SU-DHL-6 (cell line): ENCODE data around the gene OR2M5.

ENCODE experiments used
- H2AFZ ChIP-seq: fragments of 200-600 bp; sonication (generic); 2 replicates; pipeline ENCODE4 v1.6.1; 2014; ENCODE audit warnings: low read depth, mild to moderate bottlenecking, moderate library complexity, mixed read lengths, antibody characterized with exemption, low read length; ENCODE audit not compliant: severe bottlenecking
- H3F3A ChIP-seq: fragments of 200-600 bp; shearing (Covaris generic); 2 replicates; pipeline ENCODE4 v1.6.0; 2016; ENCODE audit warnings: antibody characterized with exemption, mild to moderate bottlenecking; ENCODE audit not compliant: insufficient read depth
- H3K27ac ChIP-seq: fragments of 200-600 bp; sonication (generic); 2 replicates; pipeline ENCODE4 v1.5.1; 2016; ENCODE audit warnings: low read depth, mild to moderate bottlenecking, low read length, moderate library complexity, mixed read lengths
- H3K27me3 ChIP-seq: fragments of 200-600 bp; sonication (generic), shearing (Covaris generic); 2 replicates; pipeline ENCODE4 v1.6.0; 2014; ENCODE audit warnings: mild to moderate bottlenecking, low read length
- H3K36me3 ChIP-seq: fragments of 200-600 bp; sonication (generic); 2 replicates; pipeline ENCODE4 v1.6.1; 2014; ENCODE audit warnings: mild to moderate bottlenecking, low read length, mixed read lengths
- H3K4me2 ChIP-seq: fragments of 300-600, 200-600 bp; shearing (Covaris generic), sonication (generic); 2 replicates; pipeline ENCODE4 v1.6.0; 2014; ENCODE audit warnings: low read length, low read depth, mild to moderate bottlenecking; ENCODE audit not compliant: poor library complexity, severe bottlenecking
- H3K4me3 ChIP-seq: fragments of 200-600 bp; sonication (generic); 2 replicates; pipeline ENCODE4 v1.5.1; 2014; ENCODE audit warnings: antibody characterized with exemption, low read length, mild to moderate bottlenecking, mixed read lengths; ENCODE audit not compliant: insufficient read depth, poor library complexity, severe bottlenecking
- H3K79me2 ChIP-seq: fragments of 200-600 bp; sonication (generic); 2 replicates; pipeline ENCODE4 v1.6.1; 2014; ENCODE audit warnings: mild to moderate bottlenecking, low read length, moderate library complexity; ENCODE audit not compliant: insufficient read depth
- H3K9ac ChIP-seq: fragments of 200-600 bp; sonication (generic); 2 replicates; pipeline ENCODE4 v1.7.0; 2014; ENCODE audit warnings: mild to moderate bottlenecking, low read length
- H3K9me2 ChIP-seq: fragments of 200-600 bp; sonication (generic); replicated peaks from 2 replicates; pipeline ENCODE4 v1.6.1; 2014; ENCODE audit warnings: low read length; ENCODE audit not compliant: insufficient read depth
- H3K9me3 ChIP-seq: fragments of 200-600 bp; sonication (generic); 2 replicates; pipeline ENCODE4 v1.6.1; 2014; ENCODE audit warnings: low read length, mixed read lengths; ENCODE audit not compliant: insufficient read depth
- H4K20me1 ChIP-seq: fragments of 200-600 bp; sonication (generic); 2 replicates; pipeline ENCODE4 v1.6.1; 2014; ENCODE audit warnings: low read depth, mild to moderate bottlenecking, antibody characterized with exemption, low read length, moderate library complexity, mixed read lengths
- EZH2phosphoT487 ChIP-seq: fragments of 200-600 bp; sonication (generic), shearing (Covaris generic); conservative IDR thresholded peaks from 2 replicates; pipeline ENCODE4 v1.6.1; 2018; ENCODE audit warnings: mild to moderate bottlenecking, antibody characterized with exemption, low read length, moderate library complexity, mixed read lengths
- TF ChIP-seq, protein P1 (sequence below): fragments of 200-600 bp; sonication (generic); IDR thresholded peaks from one replicate; pipeline ENCODE4 v1.5.1; 2017; ENCODE audit warnings: antibody characterized with exemption, mild to moderate bottlenecking, low read length, moderate library complexity; ENCODE audit not compliant: insufficient read depth, poor library complexity, severe bottlenecking

The OR2M5 gene

DNA sequence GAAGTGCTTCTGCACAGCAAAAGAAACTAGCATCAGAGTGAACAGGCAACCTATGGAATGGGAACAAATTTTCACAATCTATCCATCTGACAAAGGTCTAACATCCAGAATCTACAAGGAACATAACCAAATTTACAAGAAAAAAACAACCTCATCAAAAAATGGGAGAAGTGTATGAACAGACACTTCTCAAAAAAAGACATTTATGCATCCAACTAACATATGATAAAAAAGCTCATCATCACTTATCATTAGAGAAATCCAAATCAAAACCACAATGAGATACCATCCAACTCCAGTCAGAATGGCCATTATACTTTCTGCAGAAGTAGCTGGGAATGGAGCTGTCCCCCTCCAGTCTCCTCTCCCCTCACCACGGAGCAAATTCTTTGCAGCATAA lies 49.2 kb downstream of the OR2M5 start:
- H3K9ac ChIP-seq: no peak overlapping the region
- H3K36me3 ChIP-seq: no peaks in the 10 kb centered on the region
- H3K27ac ChIP-seq: no peak overlapping the region
- no peak overlapping the region for H3K4me2 ChIP-seq
- no peaks in the 10 kb centered on the region for H4K20me1 ChIP-seq
- no peaks in the 10 kb centered on the region for H3K79me2 ChIP-seq
- H3K9me3 ChIP-seq: no peaks in the 10 kb centered on the region
- no peak overlapping the region for H3K4me3 ChIP-seq
- no peaks in the 10 kb centered on the region for H3F3A ChIP-seq
- H3K27me3 ChIP-seq: no peaks in the 10 kb centered on the region
- no peak overlapping the region for H2AFZ ChIP-seq
- TF ChIP-seq, protein P1, sequence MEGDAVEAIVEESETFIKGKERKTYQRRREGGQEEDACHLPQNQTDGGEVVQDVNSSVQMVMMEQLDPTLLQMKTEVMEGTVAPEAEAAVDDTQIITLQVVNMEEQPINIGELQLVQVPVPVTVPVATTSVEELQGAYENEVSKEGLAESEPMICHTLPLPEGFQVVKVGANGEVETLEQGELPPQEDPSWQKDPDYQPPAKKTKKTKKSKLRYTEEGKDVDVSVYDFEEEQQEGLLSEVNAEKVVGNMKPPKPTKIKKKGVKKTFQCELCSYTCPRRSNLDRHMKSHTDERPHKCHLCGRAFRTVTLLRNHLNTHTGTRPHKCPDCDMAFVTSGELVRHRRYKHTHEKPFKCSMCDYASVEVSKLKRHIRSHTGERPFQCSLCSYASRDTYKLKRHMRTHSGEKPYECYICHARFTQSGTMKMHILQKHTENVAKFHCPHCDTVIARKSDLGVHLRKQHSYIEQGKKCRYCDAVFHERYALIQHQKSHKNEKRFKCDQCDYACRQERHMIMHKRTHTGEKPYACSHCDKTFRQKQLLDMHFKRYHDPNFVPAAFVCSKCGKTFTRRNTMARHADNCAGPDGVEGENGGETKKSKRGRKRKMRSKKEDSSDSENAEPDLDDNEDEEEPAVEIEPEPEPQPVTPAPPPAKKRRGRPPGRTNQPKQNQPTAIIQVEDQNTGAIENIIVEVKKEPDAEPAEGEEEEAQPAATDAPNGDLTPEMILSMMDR: no peak
- TF ChIP-seq EZH2phosphoT487: no peak
- H3K9me2 ChIP-seq: no peaks in the 10 kb centered on the region
